Fibroblast of the aortic adventitia (primary cell): ENCODE measurements around the gene PNLIPRP2. TPM values are rescaled to one million over a fixed set of nuclear protein-coding genes. Genes with fewer than 3 reads are reported as not detected.

Experiments used
- DNase-seq: peaks from one replicate; pipeline ENCODE4 v3.0.0-alpha.2; 2010; ENCODE audit warnings: low read depth
- H3K4me3 ChIP-seq: 2 replicates; pipeline ENCODE4 v1.5.1; 2011; ENCODE audit warnings: low read depth, mild to moderate bottlenecking, control low read depth, low read length, moderate library complexity
- total RNA-seq: library from RNA; depleted of rRNA; stranded (reverse); fragments of >200 nt; gene quantifications from 2 replicates; pipeline ENCODE4 v1.2.3, GENCODE V29; 2012; ENCODE audit warnings: low replicate concordance
- TF ChIP-seq, protein P1 (sequence below): IDR thresholded peaks from 2 replicates; pipeline ENCODE4 v1.5.1; 2011; ENCODE audit warnings: mild to moderate bottlenecking, low read length, control low read depth, inconsistent platforms; ENCODE audit not compliant: insufficient read depth

PNLIPRP2 gene
- total RNA-seq, 1 donor, result not detected

DNA sequence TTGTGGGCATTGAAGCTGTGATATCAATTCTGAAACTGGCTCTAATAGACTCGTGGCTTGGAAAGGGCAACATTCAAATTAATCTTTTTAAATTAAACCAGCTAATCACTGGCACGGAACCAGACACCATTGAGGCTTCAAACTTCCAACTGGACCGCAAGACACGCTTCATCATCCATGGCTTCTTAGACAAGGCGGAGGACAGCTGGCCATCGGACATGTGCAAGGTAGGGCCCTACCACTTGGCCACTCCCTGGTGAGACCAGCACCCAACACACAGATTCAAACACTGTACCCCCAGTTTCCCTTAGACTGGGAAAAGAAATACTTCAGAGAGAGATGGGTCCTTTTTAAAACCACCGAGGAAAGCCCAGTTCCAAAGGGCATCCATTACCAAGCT is 5.1 kb downstream of the PNLIPRP2 start:
- TF ChIP-seq, protein P1, sequence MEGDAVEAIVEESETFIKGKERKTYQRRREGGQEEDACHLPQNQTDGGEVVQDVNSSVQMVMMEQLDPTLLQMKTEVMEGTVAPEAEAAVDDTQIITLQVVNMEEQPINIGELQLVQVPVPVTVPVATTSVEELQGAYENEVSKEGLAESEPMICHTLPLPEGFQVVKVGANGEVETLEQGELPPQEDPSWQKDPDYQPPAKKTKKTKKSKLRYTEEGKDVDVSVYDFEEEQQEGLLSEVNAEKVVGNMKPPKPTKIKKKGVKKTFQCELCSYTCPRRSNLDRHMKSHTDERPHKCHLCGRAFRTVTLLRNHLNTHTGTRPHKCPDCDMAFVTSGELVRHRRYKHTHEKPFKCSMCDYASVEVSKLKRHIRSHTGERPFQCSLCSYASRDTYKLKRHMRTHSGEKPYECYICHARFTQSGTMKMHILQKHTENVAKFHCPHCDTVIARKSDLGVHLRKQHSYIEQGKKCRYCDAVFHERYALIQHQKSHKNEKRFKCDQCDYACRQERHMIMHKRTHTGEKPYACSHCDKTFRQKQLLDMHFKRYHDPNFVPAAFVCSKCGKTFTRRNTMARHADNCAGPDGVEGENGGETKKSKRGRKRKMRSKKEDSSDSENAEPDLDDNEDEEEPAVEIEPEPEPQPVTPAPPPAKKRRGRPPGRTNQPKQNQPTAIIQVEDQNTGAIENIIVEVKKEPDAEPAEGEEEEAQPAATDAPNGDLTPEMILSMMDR, result no peak
- no peak overlapping the region for H3K4me3 ChIP-seq
- DNase-seq, result no peak

DNA sequence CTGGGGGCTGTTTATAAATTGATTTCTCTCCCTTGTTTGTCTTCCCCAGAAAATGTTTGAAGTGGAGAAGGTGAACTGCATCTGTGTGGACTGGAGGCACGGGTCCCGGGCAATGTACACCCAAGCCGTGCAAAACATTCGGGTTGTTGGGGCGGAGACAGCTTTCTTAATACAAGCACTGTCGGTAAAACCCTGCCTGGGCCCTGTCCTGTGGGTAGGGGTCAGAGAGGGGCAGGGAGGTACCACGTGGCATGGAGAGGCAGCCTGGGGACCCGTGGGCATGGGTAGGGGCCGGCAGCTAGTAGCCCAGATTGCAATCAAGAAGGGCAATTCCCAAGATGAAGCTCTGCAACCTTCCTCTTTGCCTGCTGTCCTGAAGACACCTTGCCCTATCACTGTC is 6.1 kb downstream of the PNLIPRP2 start:
- DNase-seq, result no peak
- H3K4me3 ChIP-seq, result no peak overlapping the region
- TF ChIP-seq, protein P1, result no peak

DNA sequence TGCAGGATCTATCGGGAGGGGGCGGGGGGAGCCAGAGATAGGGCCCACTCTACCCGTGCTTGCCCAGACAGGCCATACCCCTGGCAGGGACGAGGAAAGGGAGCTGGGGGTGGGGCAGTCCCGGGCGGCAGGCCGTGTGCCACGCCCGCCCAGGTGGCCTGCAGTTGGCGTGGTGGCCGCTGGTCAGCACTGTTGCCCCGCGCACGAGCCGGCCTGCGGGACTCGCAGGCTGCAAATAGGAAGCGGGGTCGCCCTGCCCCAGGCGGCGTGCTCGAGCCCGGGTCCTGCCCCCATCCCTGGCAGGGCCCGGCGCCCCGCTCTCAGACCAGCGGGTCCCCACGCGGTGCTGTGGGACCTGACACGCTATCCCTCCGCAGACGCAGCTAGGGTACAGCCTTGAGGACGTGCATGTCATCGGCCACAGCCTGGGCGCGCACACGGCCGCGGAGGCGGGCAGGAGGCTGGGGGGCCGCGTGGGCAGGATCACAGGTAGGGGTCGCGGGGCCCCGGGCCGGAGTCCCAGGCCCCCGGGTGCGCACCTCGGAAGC is 6.7 kb downstream of the PNLIPRP2 start:
- H3K4me3 ChIP-seq, result no peak overlapping the region

DNA sequence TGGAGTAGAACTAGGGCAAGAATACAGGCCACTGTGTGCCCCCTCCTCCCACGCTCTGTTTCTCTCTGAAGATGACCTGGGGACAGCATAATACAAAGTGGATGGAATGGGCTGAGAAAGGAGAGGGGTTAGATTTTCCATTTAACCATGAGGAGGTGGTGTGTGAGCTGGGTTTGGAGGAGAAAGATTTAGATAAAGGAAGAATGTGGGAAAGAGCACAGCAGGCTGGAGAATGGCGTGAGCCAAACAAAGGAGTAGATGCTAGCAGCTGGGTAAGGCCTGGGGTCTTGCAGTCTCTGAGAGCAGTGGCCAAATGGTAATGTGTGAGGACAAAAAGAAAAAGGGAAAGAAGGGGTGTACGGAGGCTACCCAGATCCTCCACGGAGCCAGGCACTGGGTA is 8.6 kb downstream of the PNLIPRP2 start:
- no peak for DNase-seq
- no peak overlapping the region for H3K4me3 ChIP-seq
- TF ChIP-seq, protein P1, result no peak

More for the DNA sequence above, 6.7 kb downstream of the PNLIPRP2 start:
- no peak for DNase-seq
- TF ChIP-seq, protein P1, result peak; percentile 30

DNA sequence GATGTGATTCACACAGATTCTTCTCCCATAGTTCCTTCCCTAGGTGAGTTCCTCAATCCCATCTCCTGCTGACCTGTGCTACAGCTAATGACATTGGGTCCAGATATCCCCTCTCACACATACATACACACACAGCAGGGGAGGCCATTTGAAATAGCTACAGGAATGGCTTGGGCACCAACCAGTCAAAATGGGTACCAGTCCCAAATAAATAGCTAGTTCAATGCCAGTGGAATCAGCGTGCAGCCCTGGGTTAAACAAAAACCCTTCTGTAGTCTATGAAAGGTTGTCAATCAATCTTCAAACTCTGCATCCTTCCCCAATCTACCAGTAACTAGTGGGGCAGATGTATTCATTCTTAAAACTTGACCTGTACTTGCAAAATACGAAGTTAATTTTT is 9.3 kb downstream of the PNLIPRP2 start:
- no peak for DNase-seq
- TF ChIP-seq, protein P1, result no peak
- no peak overlapping the region for H3K4me3 ChIP-seq

DNA sequence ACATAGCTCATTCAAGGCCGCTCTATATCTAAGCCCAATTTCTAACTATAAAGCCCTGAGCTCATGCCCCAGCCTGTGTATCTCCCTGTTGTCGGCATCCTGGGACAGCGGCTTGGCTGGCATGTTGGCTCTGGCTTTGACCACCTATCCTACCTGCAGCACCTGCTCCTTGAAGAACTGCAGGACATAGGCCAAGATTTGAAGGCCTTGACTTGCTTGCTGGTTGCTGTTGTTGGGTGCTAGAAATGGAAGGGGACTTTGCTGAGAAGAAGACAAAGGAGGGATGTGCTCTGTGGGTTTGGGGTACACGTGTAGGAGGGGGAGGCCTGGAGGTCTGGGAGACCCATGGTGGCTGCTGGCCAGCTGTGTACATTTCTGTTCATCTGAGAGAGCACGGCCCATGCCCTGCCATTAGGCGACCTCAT is 11.1 kb downstream of the PNLIPRP2 start:
- TF ChIP-seq, protein P1, result no peak
- H3K4me3 ChIP-seq, result no peak overlapping the region
- no peak for DNase-seq
